GM21515 (cell line): ENCODE data around the gene ANTKMT.
"Not testable (repeated sequence)": the region's sequence is repeated elsewhere in the genome, so short reads cannot be mapped to it uniquely, and the experiment has no call there.

Source experiments
- ATAC-seq: cut with Tn5 transposase; IDR thresholded peaks from one replicate; pipeline ENCODE4 v1.9.1; 2021; ENCODE audit not compliant: unreplicated experiment

ANTKMT gene

DNA sequence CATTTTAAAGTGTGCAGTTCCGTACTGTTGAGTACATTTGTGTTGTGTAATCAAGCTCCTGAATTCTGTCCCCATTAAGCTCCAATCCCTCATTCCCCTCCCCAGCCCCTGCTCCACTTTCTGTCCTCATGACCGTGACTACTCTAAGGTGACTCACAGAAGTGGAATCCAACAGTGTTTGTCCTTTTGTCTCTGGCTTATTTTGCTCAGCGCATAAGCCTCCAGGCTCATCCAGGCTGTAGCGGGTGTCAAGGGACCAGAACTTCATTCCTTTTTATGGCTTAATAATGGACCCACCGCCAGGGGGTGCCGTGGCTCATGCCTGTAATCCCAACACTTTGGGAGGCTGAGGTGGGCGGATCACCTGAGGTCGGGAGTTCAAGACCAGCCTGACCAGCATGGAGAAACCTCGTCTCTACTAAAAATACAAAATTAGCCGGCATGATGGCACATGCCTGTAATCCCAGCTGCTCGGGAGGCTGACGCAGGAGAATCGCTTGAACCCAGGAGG lies 8.2 kb upstream of the ANTKMT start:
- not testable (repeated sequence) for ATAC-seq

GRCh38 chr16:714079-714478 lies 6.9 kb upstream of the ANTKMT start:
- no peak for ATAC-seq

DNA sequence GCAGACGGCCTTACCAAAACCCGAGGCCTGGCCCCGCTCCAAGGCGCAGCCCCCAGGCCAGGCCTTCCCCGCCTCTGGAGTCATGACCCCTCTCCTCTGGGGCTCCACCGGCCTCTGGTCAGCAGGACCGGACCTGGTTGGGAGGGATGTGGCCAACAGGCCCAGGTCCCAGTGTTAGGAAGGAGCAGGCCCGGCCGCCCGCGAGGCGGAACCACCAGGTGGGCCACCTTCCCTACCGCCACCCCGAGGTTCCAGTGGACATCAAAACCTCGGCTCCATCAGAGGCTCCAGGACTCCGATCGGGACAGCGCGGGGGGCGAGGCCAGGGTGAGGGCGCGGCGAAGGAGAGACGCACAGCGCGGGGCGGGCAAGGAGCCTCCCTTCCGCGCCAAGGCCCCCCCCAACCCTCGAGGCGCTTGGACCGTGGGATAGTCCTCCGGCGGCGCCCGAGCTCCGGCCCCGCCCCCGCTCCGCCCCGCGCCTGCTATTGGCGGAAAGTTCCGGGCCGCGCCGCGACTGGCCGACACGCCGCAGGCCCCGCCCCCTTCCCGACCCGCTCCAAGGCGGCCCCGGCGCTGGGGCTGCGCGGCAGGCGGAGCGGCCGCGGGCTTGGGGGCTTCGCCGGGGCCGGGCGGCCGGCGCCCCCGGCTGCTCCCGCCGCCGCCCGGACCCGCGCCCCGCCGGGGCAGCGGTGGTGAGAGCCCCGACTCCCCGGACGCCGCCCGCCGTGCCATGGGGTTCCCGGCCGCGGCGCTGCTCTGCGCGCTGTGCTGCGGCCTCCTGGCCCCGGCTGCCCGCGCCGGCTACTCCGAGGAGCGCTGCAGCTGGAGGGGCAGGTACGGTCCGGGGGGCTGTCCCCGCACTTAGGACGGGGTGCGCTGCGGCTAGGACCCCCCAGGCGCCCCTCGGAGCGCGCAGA lies 6.1 kb upstream of the ANTKMT start, which contains the start of gene METRN:
TSS of gene METRN (plus strand) at position 561 of the 919 bp plus-strand sequence. CDS start at position 733, 172 bp downstream.
- ATAC-seq, result peak; percentile 60

DNA sequence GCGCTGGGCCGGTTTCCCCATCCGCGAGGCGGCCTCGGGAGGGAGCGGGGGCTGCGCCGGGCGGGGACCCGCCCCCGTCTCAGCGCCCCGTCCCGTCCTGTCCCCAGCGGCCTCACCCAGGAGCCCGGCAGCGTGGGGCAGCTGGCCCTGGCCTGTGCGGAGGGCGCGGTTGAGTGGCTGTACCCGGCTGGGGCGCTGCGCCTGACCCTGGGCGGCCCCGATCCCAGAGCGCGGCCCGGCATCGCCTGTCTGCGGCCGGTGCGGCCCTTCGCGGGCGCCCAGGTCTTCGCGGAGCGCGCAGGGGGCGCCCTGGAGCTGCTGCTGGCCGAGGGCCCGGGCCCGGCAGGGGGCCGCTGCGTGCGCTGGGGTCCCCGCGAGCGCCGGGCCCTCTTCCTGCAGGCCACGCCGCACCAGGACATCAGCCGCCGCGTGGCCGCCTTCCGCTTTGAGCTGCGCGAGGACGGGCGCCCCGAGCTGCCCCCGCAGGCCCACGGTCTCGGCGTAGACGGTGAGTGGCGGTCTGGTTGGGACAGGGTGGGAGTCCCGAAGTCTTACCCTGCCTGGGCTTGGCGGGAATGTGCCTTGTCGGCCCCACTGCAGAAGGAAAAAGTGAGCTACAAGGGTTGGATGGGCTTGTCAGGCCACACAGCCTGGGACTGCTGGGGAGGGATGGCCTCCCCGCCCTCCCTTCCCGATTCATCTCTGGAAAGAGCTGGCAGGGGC lies 5.3 kb upstream of the ANTKMT start:
- peak; percentile 3 for ATAC-seq

DNA sequence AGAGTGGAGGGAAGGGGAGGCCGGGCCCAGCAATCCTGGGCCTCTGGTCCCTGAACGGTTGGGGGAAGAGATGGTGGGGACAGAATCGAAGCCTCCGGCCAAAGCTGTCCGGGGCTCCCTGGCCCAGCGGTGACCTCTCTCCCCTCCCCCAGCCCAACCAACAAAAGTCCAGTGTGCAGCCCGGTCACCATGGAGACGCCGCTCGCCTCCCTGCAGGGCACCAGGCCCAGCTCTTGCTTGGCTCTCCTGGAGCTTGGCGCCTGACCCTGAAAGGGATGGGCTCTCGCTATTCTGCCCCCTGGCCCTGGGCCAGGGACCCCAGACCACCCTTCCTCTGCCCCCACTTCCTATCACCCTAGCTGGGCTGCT lies 4.8 kb upstream of the ANTKMT start:
- ATAC-seq, result no peak

- ATAC-seq, result no peak
Observed at GRCh38 chr16:716768-717325, 4.1 kb upstream of the ANTKMT start.

- ATAC-seq, result no peak
Observed at GRCh38 chr16:717450-718245, 3.3 kb upstream of the ANTKMT start.

GRCh38 chr16:718389-718788 lies 2.6 kb upstream of the ANTKMT start:
- ATAC-seq, result no peak

DNA sequence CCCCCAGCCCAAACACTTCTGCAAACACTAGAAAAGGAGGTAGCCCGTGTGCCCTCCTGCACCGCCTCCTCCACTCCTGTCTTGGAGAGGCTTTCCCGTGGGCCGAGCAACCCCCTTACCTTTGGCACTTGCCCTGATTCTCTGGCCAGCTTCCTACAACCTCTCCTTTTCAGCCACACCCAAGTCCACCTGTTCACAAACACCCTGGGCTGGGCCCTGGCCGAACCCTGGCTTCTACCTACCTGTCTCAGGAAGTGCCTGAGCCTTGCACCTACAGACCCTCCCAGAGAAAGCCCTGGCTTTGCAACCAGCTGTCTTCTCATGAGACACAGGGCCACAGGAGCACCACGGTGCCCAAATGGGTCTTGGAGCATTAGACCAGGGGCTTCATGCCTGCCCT lies 2.0 kb upstream of the ANTKMT start:
- ATAC-seq, result no peak

GRCh38 chr16:719815-720446 lies 1.0 kb upstream of the ANTKMT start:
- ATAC-seq, result no peak

- ATAC-seq, result peak; percentile 12
Observed at GRCh38 chr16:720447-720989, 428 bp upstream of the ANTKMT start.

DNA sequence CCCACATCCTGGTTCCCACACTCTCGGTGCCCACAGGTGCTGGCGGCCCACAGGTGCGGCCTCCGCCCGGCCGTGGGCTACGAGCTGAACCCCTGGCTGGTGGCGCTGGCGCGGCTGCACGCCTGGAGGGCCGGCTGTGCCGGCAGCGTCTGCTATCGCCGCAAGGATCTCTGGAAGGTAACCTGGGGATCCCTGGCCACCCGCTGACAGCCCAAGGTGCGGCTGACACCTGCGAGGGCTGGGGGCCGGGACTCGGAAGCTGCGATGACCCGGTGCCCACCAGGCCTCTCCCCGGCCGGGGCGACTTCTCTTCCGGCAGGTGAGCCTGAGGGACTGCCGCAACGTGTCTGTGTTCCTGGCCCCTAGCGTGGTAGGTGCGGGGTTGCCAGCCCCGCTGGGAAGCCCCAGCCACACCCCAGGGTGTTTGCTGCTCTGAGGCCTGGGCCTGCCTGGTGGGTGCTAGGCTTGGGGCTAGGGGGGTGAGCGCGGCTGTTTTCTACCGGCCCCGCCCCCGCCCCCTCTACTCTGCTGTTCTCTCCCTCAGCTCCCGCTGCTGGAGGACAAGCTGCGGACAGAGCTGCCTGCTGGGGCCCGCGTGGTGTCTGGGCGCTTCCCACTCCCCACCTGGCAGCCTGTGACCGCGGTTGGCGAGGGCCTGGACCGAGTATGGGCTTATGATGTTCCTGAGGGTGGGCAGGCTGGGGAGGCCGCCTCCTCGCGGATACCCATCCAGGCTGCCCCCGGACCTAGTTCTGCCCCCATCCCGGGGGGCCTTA lies 1.0 kb downstream of the ANTKMT start:
- no peak for ATAC-seq

GRCh38 chr16:722835-723633 lies 2.1 kb downstream of the ANTKMT start:
- ATAC-seq, result no peak

DNA sequence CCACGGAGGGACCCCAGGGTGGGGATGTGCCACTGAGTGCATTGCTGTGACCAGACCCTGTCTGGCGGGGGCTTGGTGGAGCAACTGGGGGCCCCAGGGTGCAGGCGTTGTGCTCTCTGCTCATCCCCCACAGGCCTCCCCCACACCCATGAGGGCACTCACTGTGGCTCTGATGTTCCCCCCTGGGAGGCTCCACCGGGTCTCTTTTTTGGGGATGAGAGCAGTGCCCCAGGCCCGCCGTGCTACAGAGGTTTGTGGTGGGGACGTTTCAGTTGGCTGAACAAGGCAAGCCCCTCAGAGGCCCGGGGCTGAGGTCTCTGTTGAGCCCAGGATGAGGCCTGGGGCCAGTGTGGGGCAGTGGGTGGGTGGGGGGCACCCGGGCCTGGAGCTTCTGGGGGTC lies 2.7 kb downstream of the ANTKMT start:
- no peak for ATAC-seq

DNA sequence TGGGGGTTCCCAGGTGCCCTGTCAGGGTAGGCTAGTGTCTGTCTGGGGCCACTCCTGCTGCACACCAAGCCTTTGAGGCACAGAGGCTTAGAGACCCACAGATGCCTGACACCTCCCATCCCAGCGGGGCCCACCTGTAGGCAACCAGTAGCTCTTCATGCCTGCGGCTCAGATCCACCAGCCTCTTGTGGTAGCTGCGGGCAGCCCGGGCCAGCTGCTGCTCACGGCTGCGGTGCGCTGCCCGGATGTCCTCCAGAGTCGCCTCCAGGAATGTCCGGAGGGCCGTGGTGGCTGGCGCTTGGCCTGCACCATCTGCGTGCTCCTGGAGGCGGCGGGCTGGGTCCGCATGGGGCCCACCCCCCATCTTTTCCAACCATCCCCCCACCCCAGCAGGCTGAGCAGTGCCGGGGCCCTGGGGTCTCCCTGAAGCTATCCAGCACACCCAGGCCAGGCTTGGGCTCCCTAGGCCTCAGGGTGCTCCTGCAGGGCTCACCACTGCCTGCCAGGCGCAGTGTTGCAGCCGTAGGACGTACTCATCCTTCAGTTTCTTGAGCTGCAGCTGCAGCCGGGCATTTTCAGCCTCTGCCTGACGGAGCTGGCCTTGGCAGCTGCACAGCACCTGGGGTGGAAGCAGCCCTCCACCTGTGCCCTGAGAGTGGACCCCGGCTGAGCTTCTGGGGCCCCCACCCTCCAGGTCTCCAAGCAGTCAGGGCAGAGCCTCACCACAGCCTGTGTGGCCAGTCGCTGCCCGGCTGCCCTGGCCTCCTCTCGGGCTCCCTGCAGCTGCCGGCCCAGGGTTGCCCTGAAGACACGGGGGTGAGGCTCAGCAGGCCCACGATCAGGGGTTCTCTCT lies 3.5 kb downstream of the ANTKMT start:
- no peak for ATAC-seq

- no peak for ATAC-seq
Observed at GRCh38 chr16:725041-725376, 4.1 kb downstream of the ANTKMT start.

DNA sequence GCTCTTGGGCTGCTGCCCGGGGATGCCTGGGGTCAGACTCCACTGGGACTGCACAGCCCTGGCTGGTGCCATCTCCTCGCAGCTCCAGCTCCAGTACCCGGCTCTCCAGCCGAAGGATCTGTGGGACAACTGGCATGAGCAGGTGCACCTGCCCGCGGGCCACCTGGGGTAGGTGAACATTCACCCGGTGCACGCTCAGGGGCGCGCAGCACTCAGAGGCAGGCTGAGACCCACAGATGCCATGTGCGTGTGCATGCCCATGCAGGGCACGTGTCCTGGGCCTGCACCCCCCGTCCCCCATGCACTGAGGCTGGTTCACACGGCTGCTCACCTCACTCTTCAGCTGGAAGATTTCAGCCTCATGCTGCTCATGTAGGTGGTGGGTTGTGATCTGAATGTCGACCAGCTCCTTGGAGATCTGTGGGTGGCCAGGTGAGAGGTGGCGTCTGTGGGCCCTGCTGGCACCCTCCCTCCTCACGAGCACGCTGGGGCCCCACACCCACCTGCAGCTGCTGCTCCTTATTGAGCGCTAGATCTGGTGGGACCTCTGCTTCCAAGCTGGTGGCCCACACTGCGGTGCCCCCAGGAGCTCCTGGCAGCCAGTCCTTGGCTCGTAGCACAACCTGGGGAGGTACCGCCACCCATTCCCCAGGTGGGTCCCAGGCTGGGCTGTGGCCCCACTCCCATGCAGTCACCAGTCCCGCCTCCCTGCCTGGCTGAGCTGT lies 4.7 kb downstream of the ANTKMT start:
- ATAC-seq, result no peak
